HL-60 (cell line): Measurements from ENCODE around the gene TALDO1.
"Not testable (repeated sequence)": the region's sequence is repeated elsewhere in the genome, so short reads cannot be mapped to it uniquely, and the experiment has no call there.

Source experiments
- CTCF ChIP-seq: IDR thresholded peaks from one replicate; pipeline ENCODE4 v1.5.1; 2011; ENCODE audit warnings: low read length, control low read depth, inconsistent platforms; ENCODE audit not compliant: insufficient read depth
- GABPA ChIP-seq: IDR thresholded peaks from 2 replicates; pipeline ENCODE4 v1.6.1; 2012; ENCODE audit warnings: low read depth
- POLR2AphosphoS5 ChIP-seq: IDR thresholded peaks from 2 replicates; pipeline ENCODE4 v1.6.1; 2012; ENCODE audit warnings: low read depth
- REST ChIP-seq: IDR thresholded peaks from 2 replicates; pipeline ENCODE4 v1.6.1; 2012; ENCODE audit warnings: low read depth; ENCODE audit not compliant: insufficient replicate concordance
- SPI1 ChIP-seq: IDR thresholded peaks from 2 replicates; pipeline ENCODE4 v1.6.1; 2012; ENCODE audit warnings: low read depth, mild to moderate bottlenecking, borderline replicate concordance

DNA sequence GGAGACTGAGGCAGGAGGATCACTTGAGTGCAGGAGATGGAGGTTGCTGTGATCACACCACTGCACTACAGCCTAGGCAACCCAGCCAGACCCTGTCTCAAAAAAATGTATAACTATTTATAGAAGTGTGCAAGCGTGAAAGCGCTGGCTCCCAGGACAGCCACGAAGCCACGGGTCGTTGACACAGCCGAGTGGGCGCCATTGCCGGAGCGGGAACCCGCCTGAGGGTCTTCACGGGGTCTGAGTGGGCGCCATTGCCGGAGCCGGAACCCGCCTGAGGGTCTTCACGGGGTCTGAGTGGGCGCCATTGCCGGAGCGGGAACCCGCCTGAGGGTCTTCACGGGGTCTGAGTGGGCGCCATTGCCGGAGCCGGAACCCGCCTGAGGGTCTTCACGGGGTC, 12.7 kb upstream of the TALDO1 start:
- not testable (repeated sequence) for TF ChIP-seq CTCF, POLR2AphosphoS5, SPI1, REST, GABPA
